HG02981 (cell line): Measurements from ENCODE around the gene PPP1CA.

Source experiments
- ATAC-seq: cut with Tn5 transposase; IDR thresholded peaks from one replicate; pipeline ENCODE4 v1.9.1; 2021; ENCODE audit warnings: mild to moderate bottlenecking, moderate library complexity; ENCODE audit not compliant: unreplicated experiment

Gene PPP1CA

DNA sequence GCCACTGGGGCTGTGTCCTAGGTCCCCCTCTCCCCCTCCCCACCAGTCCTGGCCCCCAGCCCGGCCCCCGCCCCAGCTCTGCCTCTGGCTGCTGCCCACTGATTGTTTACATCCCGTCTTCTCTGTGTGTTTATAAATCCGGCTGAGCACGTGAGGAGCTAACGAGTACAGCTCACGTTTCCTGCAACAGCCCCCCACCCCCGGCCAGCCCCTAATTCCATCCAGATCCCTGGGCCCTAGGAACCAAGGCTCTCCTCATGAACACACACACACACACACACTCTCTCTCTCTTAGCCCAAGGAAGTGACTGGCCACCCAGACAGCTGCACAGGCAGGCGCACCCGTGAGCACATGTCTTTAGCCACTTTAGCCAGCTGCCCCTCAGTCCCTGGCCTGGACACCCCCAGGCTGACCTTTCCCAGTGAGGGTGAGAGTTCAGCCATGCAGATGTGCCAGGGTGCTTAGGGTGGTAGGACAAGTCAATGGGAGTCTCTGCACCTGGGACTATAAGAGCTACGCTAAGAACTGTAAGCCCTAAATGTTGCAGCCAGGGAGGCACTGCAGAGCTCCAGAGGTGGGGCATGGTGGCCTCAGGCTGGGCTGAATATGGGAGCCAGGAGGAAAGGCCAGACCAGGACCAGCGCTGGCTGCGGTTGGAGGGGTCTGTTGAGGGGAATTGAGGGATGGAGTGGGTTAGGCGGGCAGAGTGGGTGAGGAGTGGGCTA lies 31.1 kb downstream of the PPP1CA start:
- no peak for ATAC-seq

DNA sequence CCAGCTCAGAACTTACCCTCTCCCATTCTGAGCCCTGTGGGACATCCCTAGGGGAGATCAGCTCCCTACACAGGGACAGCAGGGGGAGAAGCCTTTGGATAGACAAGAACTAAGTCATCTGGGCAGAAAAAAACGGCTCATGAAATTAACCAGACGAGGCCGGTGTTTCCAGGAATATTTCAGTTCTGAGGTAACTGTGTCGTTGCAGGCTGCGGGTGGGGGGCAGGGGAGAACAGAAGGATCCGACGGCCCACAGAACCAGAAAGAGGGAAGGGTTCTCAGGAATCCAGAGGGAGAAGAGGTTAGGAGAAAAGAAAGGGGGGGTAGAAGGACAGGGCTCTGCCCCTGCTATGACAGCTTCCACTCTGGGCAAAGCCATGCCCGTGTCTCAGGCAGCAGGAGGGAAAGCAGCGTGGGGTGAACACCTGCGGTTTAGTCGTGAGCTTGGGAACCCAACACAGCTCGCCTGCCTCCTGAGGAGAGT lies 31.8 kb downstream of the PPP1CA start:
- ATAC-seq = no peak

GRCh38 chr11:67369275-67369674 lies 32.4 kb downstream of the PPP1CA start:
- no peak for ATAC-seq

GRCh38 chr11:67368621-67369020 lies 33.0 kb downstream of the PPP1CA start:
- no peak for ATAC-seq

GRCh38 chr11:67367761-67368227 lies 33.9 kb downstream of the PPP1CA start:
- no peak for ATAC-seq

DNA sequence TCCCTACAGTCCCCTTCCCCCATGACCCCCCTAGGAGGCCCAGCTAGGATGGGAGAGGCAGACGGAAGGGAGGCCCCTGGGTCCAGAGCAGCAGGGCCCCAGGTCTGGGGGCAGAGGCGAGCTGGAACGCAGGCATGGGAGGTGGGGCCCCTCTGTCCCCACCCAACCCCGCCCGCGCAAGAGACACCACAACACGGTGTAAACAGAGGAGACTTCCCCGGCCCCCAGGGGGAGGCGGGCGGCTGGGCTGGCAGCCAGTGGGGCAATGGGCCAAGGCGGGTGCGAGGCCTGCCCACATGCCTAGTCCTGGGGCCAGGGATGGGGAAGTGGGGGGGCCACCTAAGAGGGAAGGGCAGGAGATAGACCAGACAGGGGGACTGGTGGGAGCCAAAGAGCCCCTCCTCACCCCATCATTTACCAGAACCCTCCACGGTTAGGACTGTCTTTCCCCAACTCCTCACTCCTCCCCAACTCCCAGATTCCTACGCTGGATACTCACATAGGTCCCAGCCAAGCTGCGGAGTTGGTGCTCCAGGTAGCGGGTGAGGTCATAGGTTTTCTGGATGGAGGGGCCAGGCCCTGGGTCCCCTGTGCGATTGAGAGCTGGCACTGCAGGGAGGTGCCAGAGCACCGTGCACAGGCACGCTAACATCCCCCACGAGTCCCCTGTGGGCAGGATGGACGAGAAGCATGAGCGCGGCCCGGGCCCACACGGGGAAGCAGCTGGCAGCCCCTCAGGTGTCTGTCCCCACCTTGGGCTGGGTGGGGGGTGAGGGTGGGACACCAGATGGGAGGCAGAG lies 34.5 kb downstream of the PPP1CA start:
- no peak for ATAC-seq

- no peak for ATAC-seq
These were observed 35.1 kb downstream of the PPP1CA start for GRCh38 chr11:67366546-67366945.

DNA sequence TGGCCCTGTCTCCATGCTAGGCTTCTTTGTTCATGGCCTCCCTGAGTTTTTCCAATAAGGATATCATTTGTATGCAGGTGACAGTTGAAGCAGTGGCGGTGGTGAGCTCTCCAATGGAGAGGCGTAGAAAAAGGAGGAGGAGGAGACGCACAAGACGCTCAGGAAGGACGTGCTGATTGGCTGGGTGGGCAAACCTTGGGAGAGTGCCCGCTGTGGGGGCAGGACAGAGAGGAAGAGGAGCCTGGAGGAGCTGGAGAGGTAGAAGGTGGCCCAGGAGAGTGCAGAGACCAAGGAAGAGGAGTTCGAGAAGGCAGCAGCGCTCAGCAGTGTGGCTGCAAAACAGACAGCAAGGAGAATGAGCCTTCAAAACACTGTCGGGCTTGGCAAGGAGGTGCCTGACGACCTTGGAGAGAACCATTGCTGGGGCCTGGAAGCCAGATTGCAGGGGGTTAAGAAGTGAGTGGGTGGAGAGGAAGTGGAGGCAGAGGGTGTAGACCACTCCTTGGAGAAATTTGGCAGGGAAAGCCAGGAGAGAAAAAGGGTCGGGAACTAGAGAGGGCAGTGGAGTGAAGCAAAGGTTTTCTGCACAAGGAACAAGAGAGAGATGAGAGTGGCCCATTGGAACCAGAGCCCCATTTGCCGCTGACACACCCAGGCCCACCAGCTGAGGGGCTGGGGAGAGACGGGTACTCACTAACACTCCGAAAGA lies 35.8 kb downstream of the PPP1CA start:
- ATAC-seq = no peak

DNA sequence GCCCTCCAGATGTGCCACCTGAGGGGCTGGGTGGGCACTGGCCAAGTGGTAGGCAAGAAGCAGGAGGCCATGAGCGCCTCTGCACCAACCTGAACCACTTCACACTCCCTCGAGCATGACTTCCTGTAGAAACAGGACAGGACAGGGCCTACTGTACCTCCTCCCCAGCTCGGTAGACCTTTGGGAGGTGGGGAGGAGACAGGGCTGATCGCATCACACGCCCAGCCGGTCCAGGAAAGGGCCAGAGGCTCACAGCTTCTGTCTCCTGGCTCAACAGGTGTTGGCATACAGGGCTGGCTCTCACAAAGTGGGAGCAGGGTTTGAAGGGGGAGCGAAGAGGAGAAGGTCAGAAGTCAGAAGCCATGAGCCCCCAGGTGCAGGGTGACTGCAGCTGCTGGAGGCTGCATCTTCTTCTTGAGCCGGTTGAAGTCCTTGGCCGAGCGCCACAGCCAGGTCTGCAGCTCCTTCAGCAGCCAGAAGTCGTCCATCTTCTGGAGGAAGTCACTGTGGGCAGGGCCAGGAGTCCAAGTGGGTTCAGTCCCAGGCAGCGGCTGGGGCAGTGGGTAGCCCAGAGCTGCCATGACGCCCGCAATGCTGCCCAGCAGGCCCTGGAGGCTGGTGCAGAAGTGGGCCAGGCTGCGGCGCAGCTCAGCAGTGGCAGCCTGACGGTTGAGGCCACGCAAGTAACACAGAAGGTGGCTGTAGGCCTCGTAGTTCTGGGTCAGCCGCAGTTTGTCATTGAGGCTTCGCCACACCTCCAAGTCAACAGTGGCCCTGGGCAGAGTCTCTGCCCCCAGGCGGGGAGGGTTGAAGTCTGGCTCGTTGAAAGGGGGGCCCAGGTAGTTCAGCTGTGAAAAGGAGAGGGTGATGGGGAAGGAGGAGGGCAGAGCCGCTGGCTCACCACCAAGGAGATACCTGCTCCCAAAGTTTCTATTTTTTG lies 36.6 kb downstream of the PPP1CA start:
- no peak for ATAC-seq

- ATAC-seq = no peak
These were observed 37.5 kb downstream of the PPP1CA start for GRCh38 chr11:67364169-67364568.

DNA sequence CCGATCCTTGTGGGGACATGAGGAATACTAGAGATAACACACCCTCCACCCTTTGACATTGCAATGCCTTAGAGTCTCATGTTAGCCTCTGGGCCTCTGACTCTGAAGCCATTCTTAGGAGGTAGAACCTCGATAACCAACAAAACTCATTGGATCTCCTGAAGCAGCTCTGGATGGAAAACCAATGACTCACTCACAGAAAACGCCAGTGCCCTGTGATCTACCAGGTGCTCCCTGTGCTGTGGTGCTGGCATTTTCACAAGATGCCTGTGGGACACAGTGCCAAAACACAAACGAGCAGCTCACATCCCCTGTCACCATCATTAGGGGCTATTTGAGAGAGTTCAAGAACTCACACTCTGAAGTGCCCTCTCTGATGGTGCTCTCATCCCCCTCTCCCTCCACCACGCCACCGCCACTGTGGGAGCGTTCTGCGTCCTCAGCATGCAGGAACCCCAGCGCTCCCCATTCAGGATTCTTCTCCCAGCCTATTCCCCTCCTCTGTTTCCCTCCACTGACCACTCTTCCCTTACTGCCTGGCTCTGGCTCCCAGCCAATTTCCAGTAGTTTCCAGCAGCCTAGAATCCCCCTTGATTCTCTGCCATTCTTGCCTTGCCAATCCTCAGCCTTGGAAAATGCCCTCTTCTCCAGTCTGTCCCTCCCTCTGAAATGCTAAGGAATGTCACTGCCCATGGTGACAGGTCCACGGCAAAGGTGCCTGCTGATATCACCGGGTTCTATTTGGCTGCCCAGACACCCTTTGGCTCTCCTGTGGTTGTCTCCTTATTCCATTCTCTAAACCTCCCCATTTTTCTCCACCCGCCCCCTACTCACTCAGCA lies 43.6 kb downstream of the PPP1CA start:
- no peak for ATAC-seq

GRCh38 chr11:67356864-67357561 lies 44.6 kb downstream of the PPP1CA start:
- no peak for ATAC-seq

GRCh38 chr11:67356387-67356863 lies 45.2 kb downstream of the PPP1CA start:
- ATAC-seq = no peak

DNA sequence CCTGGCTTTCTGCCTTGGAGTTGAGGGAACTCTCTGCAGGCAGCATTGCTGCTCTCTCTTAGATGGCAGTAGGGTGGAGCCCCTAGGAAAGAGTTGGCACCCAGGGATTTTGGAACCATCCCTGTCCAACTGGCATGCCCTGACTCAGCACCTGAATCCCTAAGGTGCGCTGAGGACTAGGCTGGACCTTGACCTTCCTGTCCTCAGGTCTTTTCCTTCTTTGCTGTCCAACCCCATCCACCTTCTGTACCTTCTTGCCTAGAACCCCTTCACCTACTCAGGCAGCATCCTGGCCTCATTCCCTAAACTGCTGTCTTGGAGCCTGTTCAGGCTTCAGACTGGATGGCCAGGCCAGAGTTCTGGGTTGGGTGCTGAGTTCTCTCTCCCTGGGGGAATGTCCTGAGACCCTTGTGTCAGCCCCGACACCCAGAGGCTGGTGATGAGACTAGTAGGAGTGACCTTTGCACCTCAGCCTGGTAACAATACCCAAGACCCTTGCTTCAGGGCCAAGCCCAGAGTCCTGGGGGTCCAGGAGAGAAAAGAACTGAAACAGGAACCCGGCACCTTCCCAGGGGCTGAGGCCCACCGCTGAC lies 45.8 kb downstream of the PPP1CA start:
- ATAC-seq = no peak

GRCh38 chr11:67355023-67355793 lies 46.5 kb downstream of the PPP1CA start:
- ATAC-seq = no peak

DNA sequence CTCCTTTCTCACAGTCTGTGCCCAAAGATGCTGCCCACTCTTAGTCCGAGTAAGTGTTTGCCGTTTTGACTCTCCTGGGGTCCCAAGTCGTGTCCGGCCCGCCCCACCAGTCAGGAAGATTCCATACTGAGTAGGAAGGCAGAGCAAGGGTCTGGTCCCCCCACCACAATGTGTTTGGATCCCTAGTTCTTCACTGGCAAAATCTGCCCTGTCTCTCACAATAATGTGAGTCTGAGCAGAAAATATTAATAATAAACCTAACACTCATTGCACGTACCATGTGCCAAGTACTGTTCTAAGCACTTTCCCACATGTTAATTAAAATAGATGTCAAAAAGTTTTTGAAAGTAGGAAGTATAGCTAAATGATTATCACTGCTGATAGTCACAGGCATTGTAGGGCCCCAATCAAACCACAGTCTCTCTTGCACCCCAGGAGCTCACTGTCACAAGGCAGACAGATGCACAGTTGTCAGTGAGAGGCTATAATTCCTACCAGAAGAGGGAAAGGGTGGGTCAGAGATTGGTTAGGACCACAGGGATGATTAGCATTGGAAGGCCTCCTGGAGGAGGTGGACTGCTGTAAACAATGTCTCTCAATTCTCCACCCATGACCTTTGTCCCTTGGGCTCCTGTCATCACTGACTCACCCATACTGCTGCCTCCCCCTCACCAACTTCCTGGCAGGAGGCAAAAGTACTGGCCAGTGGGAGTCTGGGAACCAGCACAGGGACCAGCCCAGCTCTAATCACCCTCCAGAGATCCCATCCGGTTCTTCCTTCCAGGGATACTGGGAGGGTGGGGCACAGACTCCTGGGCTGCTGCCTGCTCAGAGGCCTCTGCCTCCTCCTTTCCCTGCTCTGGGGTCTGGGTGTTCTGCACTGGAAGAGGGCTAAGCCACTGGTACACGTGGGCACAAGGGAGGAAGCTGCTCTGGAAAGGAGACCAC lies 47.3 kb downstream of the PPP1CA start:
- ATAC-seq = peak; percentile 0
